ENCODE measurements around the gene ODR4. TPM values are rescaled to one million over a fixed set of nuclear protein-coding genes. Genes with fewer than 3 reads are reported as not detected.

ODR4 gene
- total RNA-seq, 1 experiment from 2014 or later: 16.6 TPM

GRCh38 chr1:186429017-186429416 lies 53.4 kb downstream of the ODR4 start:
- no peak for TF ChIP-seq SIN3A (IDR thresholded peaks at IDR 0.05; ENCODE audit: borderline replicate concordance, insufficient read depth, low read depth, low read length)
- TF ChIP-seq REST (IDR thresholded peaks at IDR 0.05; ENCODE audit: insufficient read depth in 1 of 2, low read depth in 2 of 2, low read length in 1 of 2): no peak
- TF ChIP-seq TCF7L2 (IDR thresholded peaks at IDR 0.05; ENCODE audit: low read depth, low read length): no peak
- no peak for TF ChIP-seq CTCF (IDR thresholded peaks at IDR 0.05)
- BruUV-seq (replicated peaks): no TSS peak
- intact Hi-C loops (cut with micrococcal nuclease; ENCODE audit: unreplicated experiment) (no loop called here), in situ Hi-C loops (cut with HindIII; ENCODE audit: low pct_unique_long_range_greater_than_20kb, low sequenced_read_pairs) (no loop called here)
- CTCF ChIA-PET: no interaction called here
- Histone ChIP-seq H3K27me3 (ENCODE audit: control insufficient read depth, insufficient read depth, low read length) (no peaks in the 10 kb centered on the region), H3K9me3 (ENCODE audit: control insufficient read depth, insufficient read depth, low read depth, low read length) (no peaks in the 10 kb centered on the region), H3K36me3 (ENCODE audit: control insufficient read depth, insufficient read depth, low read length) (no peaks in the 10 kb centered on the region), H3K4me1 (ENCODE audit: control insufficient read depth, insufficient read depth, low read length) (no peaks in the 10 kb centered on the region), H3K4me3 (ENCODE audit: low read depth in 2 of 2, low read length in 2 of 2) (no peak overlapping the region), H3K27ac (ENCODE audit: low read length) (no peak overlapping the region)
- POLR2A ChIA-PET: no interaction called here
- no peak for DNase-seq (ENCODE audit: low read depth, low spot score)
- ATAC-seq: no peak

- no peak for DNase-seq (ENCODE audit: low read depth, low spot score)
- no peaks in the 10 kb centered on the region for H3K9me3 ChIP-seq (ENCODE audit: control insufficient read depth, insufficient read depth, low read depth, low read length)
- CTCF ChIA-PET: no interaction called here
- H3K4me3 ChIP-seq (ENCODE audit: low read depth in 2 of 2, low read length in 2 of 2): no peak overlapping the region
- POLR2A ChIA-PET: no interaction called here
- no peak overlapping the region for H3K27ac ChIP-seq (ENCODE audit: low read length)
- no peak for ATAC-seq
- no peaks in the 10 kb centered on the region for H3K4me1 ChIP-seq (ENCODE audit: control insufficient read depth, insufficient read depth, low read length)
- intact Hi-C loops (cut with micrococcal nuclease; ENCODE audit: unreplicated experiment): no loop called here
- H3K27me3 ChIP-seq (ENCODE audit: control insufficient read depth, insufficient read depth, low read length): no peaks in the 10 kb centered on the region
- TF ChIP-seq CTCF (IDR thresholded peaks at IDR 0.05) (no peak), REST (IDR thresholded peaks at IDR 0.05; ENCODE audit: insufficient read depth in 1 of 2, low read depth in 2 of 2, low read length in 1 of 2) (no peak), POLR2AphosphoS5 (IDR thresholded peaks at IDR 0.05; ENCODE audit: low read depth, low read length) (no peak)
- H3K36me3 ChIP-seq (ENCODE audit: control insufficient read depth, insufficient read depth, low read length): no peaks in the 10 kb centered on the region
- in situ Hi-C loops (cut with HindIII; ENCODE audit: low pct_unique_long_range_greater_than_20kb, low sequenced_read_pairs): no loop called here
- BruUV-seq (replicated peaks): no TSS peak
These were observed 59.7 kb downstream of the ODR4 start for GRCh38 chr1:186435336-186435735.
